HEK293T (cell line): ENCODE results near the gene FGFRL1.

Experiments
- BHLHE40 ChIP-seq: fragments of 450-650 bp; IDR thresholded peaks from 2 replicates; pipeline ENCODE4 v1.6.1; 2016; ENCODE audit warnings: mild to moderate bottlenecking, moderate library complexity, borderline replicate concordance
- HDGF ChIP-seq: fragments of 450-650 bp; IDR thresholded peaks from 2 replicates; pipeline ENCODE4 v1.6.1; 2017; ENCODE audit warnings: antibody characterized with exemption, borderline replicate concordance
- L3MBTL2 ChIP-seq: fragments of 450-650 bp; conservative IDR thresholded peaks from 2 replicates; pipeline ENCODE4 v1.6.1; 2016; ENCODE audit warnings: mild to moderate bottlenecking
- LEF1 ChIP-seq: fragments of 450-650 bp; IDR thresholded peaks from 2 replicates; pipeline ENCODE4 v1.6.1; 2017; ENCODE audit warnings: mild to moderate bottlenecking, borderline replicate concordance

DNA sequence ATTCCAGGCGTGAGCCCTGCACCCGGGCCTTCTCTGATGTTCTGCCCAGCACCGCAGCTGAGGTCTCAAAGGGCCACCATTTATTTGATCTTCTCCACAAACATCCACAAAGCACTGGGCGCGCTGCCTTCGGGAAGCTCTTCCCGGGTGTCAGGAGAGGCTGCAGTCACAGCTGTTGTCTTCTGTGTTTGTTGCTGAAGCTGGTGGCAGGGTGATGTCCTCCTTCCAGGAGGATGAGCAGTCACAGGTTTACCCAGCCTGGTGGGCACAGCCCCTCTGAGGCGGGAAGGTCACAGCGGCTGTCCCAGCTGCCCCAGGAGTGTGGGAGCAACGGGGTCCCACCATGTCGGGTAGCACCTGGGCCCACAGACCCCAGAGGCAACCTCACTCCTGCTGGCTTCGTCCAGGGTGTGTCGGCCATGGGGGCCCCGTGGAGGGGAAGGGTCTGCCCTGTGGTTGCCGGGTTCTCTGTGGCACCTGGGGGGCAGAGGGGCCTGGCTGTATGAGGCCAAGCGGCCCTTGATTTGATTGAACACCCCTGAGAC lies 27.6 kb downstream of the FGFRL1 start:
- no peak for TF ChIP-seq L3MBTL2
- TF ChIP-seq BHLHE40 = no peak
- no peak for TF ChIP-seq LEF1
- TF ChIP-seq HDGF = no peak
